ENCODE measurements around the gene NIPAL1. TPM values are rescaled to one million over a fixed set of nuclear protein-coding genes. Genes with fewer than 3 reads are reported as not detected.

The NIPAL1 gene
- total RNA-seq, 1 donor from 2014 or later = 3.8 TPM

- intact Hi-C loops (cut with micrococcal nuclease) = loop anchor here (1.0 to 10.0 kb wide), 4 partner anchors 34 to 569 kb away; partner anchors contain the start of genes COMMD8 and ZAR1
- Mint-ChIP-seq H3K27me3 (peaks cover 2% of the 10 kb centered on the region), H3K27ac (no peak overlapping the region), H3K36me3 (ENCODE audit: low read depth) (peaks cover 2% of the 10 kb centered on the region), H3K4me1 (peaks cover 29% of the 10 kb centered on the region), H3K9me3 (no peaks in the 10 kb centered on the region), H3K4me3 (no peak overlapping the region)
- no peak for DNase-seq
Observed at GRCh38 chr4:48033412-48033811, 16.8 kb downstream of the NIPAL1 start.

- Mint-ChIP-seq H3K4me3 (no peak overlapping the region), H3K9me3 (no peaks in the 10 kb centered on the region), H3K36me3 (ENCODE audit: low read depth) (peaks cover 2% of the 10 kb centered on the region), H3K27me3 (peaks cover 2% of the 10 kb centered on the region), H3K4me1 (peaks cover 24% of the 10 kb centered on the region), H3K27ac (no peak overlapping the region)
- peak; percentile 87 for DNase-seq
- intact Hi-C loops (cut with micrococcal nuclease) = loop anchor here (1.0 to 10.0 kb wide), 4 partner anchors 33 to 569 kb away; partner anchors contain the start of genes COMMD8 and ZAR1
Observed at GRCh38 chr4:48033825-48034413, 17.3 kb downstream of the NIPAL1 start.

- peak overlapping the region; percentile 38 for H3K4me3 Mint-ChIP-seq
- DNase-seq = no peak
- peaks cover 2% of the 10 kb centered on the region for H3K27me3 Mint-ChIP-seq
- H3K36me3 Mint-ChIP-seq (ENCODE audit: low read depth) = peaks cover 2% of the 10 kb centered on the region
- H3K4me1 Mint-ChIP-seq = peaks cover 21% of the 10 kb centered on the region
- intact Hi-C loops (cut with micrococcal nuclease) = loop anchor here (1.0 to 10.0 kb wide), 7 partner anchors 9 to 571 kb away; partner anchors contain the start of genes COMMD8 and ZAR1
- no peaks in the 10 kb centered on the region for H3K9me3 Mint-ChIP-seq
- H3K27ac Mint-ChIP-seq = peak overlapping the region; percentile 76
Observed at GRCh38 chr4:48035952-48036351, 19.4 kb downstream of the NIPAL1 start.

GRCh38 chr4:48037117-48037462 lies 20.5 kb downstream of the NIPAL1 start:
- H3K36me3 Mint-ChIP-seq (ENCODE audit: low read depth) = peaks cover 2% of the 10 kb centered on the region
- peaks cover 28% of the 10 kb centered on the region for H3K4me1 Mint-ChIP-seq
- H3K27ac Mint-ChIP-seq = no peak overlapping the region
- no peaks in the 10 kb centered on the region for H3K9me3 Mint-ChIP-seq
- intact Hi-C loops (cut with micrococcal nuclease) = loop anchor here (2.0 to 10.0 kb wide), 3 partner anchors 92 to 572 kb away; partner anchors contain the start of genes COMMD8 and ZAR1
- peaks cover 8% of the 10 kb centered on the region for H3K27me3 Mint-ChIP-seq
- H3K4me3 Mint-ChIP-seq = no peak overlapping the region
- no peak for DNase-seq

GRCh38 chr4:48038666-48039065 lies 22.1 kb downstream of the NIPAL1 start:
- no peak for DNase-seq
- no peaks in the 10 kb centered on the region for H3K9me3 Mint-ChIP-seq
- peaks cover 18% of the 10 kb centered on the region for H3K27me3 Mint-ChIP-seq
- intact Hi-C loops (cut with micrococcal nuclease) = loop anchor here (10.0 kb wide), 2 partner anchors 456 to 574 kb away; partner anchors contain the start of genes COMMD8 and ZAR1
- peaks cover 38% of the 10 kb centered on the region for H3K4me1 Mint-ChIP-seq
- H3K4me3 Mint-ChIP-seq = no peak overlapping the region
- peaks cover 2% of the 10 kb centered on the region for H3K36me3 Mint-ChIP-seq (ENCODE audit: low read depth)
- no peak overlapping the region for H3K27ac Mint-ChIP-seq

- intact Hi-C loops (cut with micrococcal nuclease) = loop anchor here (10.0 kb wide), 2 partner anchors 455 to 575 kb away; partner anchors contain the start of genes COMMD8 and ZAR1
Observed at GRCh38 chr4:48039561-48039960, 23.0 kb downstream of the NIPAL1 start.

GRCh38 chr4:48041535-48042137 lies 25.1 kb downstream of the NIPAL1 start:
- H3K4me1 Mint-ChIP-seq = peaks cover 32% of the 10 kb centered on the region
- H3K9me3 Mint-ChIP-seq = no peaks in the 10 kb centered on the region
- no peak overlapping the region for H3K4me3 Mint-ChIP-seq
- peaks cover 33% of the 10 kb centered on the region for H3K27me3 Mint-ChIP-seq
- H3K27ac Mint-ChIP-seq = peak overlapping the region; percentile 42
- intact Hi-C loops (cut with micrococcal nuclease) = loop anchor here (10.0 kb wide), 1 partner anchor 303 kb away; the partner anchor contains the start of gene SLAIN2
- peaks cover under 1% of the 10 kb centered on the region for H3K36me3 Mint-ChIP-seq (ENCODE audit: low read depth)
- DNase-seq = no peak

More at GRCh38 chr4:48039561-48039960, 23.0 kb downstream of the NIPAL1 start:
- H3K27me3 Mint-ChIP-seq = peaks cover 24% of the 10 kb centered on the region
- H3K36me3 Mint-ChIP-seq (ENCODE audit: low read depth) = peaks cover 2% of the 10 kb centered on the region
- no peak for DNase-seq
- H3K9me3 Mint-ChIP-seq = no peaks in the 10 kb centered on the region
- H3K27ac Mint-ChIP-seq = no peak overlapping the region
- H3K4me1 Mint-ChIP-seq = peaks cover 39% of the 10 kb centered on the region
- no peak overlapping the region for H3K4me3 Mint-ChIP-seq

- Mint-ChIP-seq H3K27ac (peak overlapping the region; percentile 41), H3K4me1 (peaks cover 44% of the 10 kb centered on the region), H3K9me3 (no peaks in the 10 kb centered on the region), H3K36me3 (ENCODE audit: low read depth) (no peaks in the 10 kb centered on the region), H3K4me3 (no peak overlapping the region), H3K27me3 (peaks cover 42% of the 10 kb centered on the region)
- intact Hi-C loops (cut with micrococcal nuclease) = loop anchor here (10.0 kb wide), 1 partner anchor 302 kb away; the partner anchor contains the start of gene SLAIN2
- DNase-seq = no peak
Observed at GRCh38 chr4:48042979-48043461, 26.4 kb downstream of the NIPAL1 start.

GRCh38 chr4:48043504-48043903 lies 26.9 kb downstream of the NIPAL1 start:
- no peak overlapping the region for H3K27ac Mint-ChIP-seq
- peaks cover 46% of the 10 kb centered on the region for H3K27me3 Mint-ChIP-seq
- DNase-seq = no peak
- H3K4me1 Mint-ChIP-seq = peaks cover 45% of the 10 kb centered on the region
- intact Hi-C loops (cut with micrococcal nuclease) = loop anchor here (10.0 kb wide), 1 partner anchor 301 kb away; the partner anchor contains the start of gene SLAIN2
- no peak overlapping the region for H3K4me3 Mint-ChIP-seq
- H3K9me3 Mint-ChIP-seq = no peaks in the 10 kb centered on the region
- no peaks in the 10 kb centered on the region for H3K36me3 Mint-ChIP-seq (ENCODE audit: low read depth)

- no peak for DNase-seq
- H3K4me3 Mint-ChIP-seq = no peak overlapping the region
- H3K27ac Mint-ChIP-seq = no peak overlapping the region
- H3K4me1 Mint-ChIP-seq = peaks cover 46% of the 10 kb centered on the region
- no peaks in the 10 kb centered on the region for H3K9me3 Mint-ChIP-seq
- no peaks in the 10 kb centered on the region for H3K36me3 Mint-ChIP-seq (ENCODE audit: low read depth)
- peaks cover 51% of the 10 kb centered on the region for H3K27me3 Mint-ChIP-seq
- intact Hi-C loops (cut with micrococcal nuclease) = loop anchor here (10.0 kb wide), 1 partner anchor 301 kb away; the partner anchor contains the start of gene SLAIN2
Observed at GRCh38 chr4:48044298-48044697, 27.7 kb downstream of the NIPAL1 start.

GRCh38 chr4:48046059-48046458 lies 29.5 kb downstream of the NIPAL1 start:
- no peak for DNase-seq

GRCh38 chr4:48047421-48047844 lies 30.9 kb downstream of the NIPAL1 start:
- H3K27ac Mint-ChIP-seq = peak overlapping the region; percentile 61
- peaks cover 62% of the 10 kb centered on the region for H3K27me3 Mint-ChIP-seq
- peaks cover 39% of the 10 kb centered on the region for H3K4me1 Mint-ChIP-seq
- peaks cover 1% of the 10 kb centered on the region for H3K36me3 Mint-ChIP-seq (ENCODE audit: low read depth)
- H3K4me3 Mint-ChIP-seq = peak overlapping the region; percentile 38
- intact Hi-C loops (cut with micrococcal nuclease) = loop anchor here (1.0 to 10.0 kb wide), 6 partner anchors 11 to 297 kb away; partner anchors contain the start of genes CNGA1, NIPAL1 and SLAIN2
- H3K9me3 Mint-ChIP-seq = no peaks in the 10 kb centered on the region
- DNase-seq = peak; percentile 89

More at GRCh38 chr4:48046059-48046458, 29.5 kb downstream of the NIPAL1 start:
- intact Hi-C loops (cut with micrococcal nuclease) = loop anchor here (2.0 to 10.0 kb wide), 3 partner anchors 19 to 299 kb away; partner anchors contain the start of gene SLAIN2
- no peak overlapping the region for H3K27ac Mint-ChIP-seq
- H3K4me3 Mint-ChIP-seq = no peak overlapping the region
- peaks cover 46% of the 10 kb centered on the region for H3K4me1 Mint-ChIP-seq
- H3K9me3 Mint-ChIP-seq = no peaks in the 10 kb centered on the region
- peaks cover 64% of the 10 kb centered on the region for H3K27me3 Mint-ChIP-seq
- H3K36me3 Mint-ChIP-seq (ENCODE audit: low read depth) = peaks cover 1% of the 10 kb centered on the region

GRCh38 chr4:48047896-48048295 lies 31.3 kb downstream of the NIPAL1 start:
- intact Hi-C loops (cut with micrococcal nuclease) = loop anchor here (1.0 to 10.0 kb wide), 6 partner anchors 12 to 297 kb away; partner anchors contain the start of genes CNGA1, NIPAL1 and SLAIN2
- Mint-ChIP-seq H3K27ac (no peak overlapping the region), H3K9me3 (no peaks in the 10 kb centered on the region), H3K4me1 (peaks cover 35% of the 10 kb centered on the region), H3K36me3 (ENCODE audit: low read depth) (peaks cover 1% of the 10 kb centered on the region), H3K27me3 (peaks cover 58% of the 10 kb centered on the region), H3K4me3 (no peak overlapping the region)
- no peak for DNase-seq

All from activated CD4-positive, alpha-beta T cell treated with anti-CD3 and anti-CD28 coated beads, Interleukin-2, amount 10 ng/mL, durations not matched to agents 24 days and 14 days (primary cell).